Kidney epithelial cell (primary cell): ENCODE measurements around the gene SLC25A48. TPM values are rescaled to one million over a fixed set of nuclear protein-coding genes. Genes with fewer than 3 reads are reported as not detected.

Source experiments
- DNase-seq: peaks from one replicate; pipeline ENCODE4 v3.0.0-alpha.2; 2010; ENCODE audit warnings: low read depth
- H3K27me3 ChIP-seq: 2 replicates; pipeline ENCODE4 v1.6.0; 2011; ENCODE audit warnings: low read length; ENCODE audit not compliant: control insufficient read depth, insufficient read depth
- H3K36me3 ChIP-seq: 2 replicates; pipeline ENCODE4 v1.5.1; 2011; ENCODE audit warnings: low read length; ENCODE audit not compliant: control insufficient read depth, insufficient read depth
- H3K4me3 ChIP-seq: 2 replicates; pipeline ENCODE4 v1.5.1; 2011; ENCODE audit warnings: low read depth, mild to moderate bottlenecking, control low read depth, low read length
- total RNA-seq: library from RNA; depleted of rRNA; stranded (reverse); fragments of >200 nt; gene quantifications from 2 replicates; pipeline ENCODE4 v1.2.3, GENCODE V29; 2015
- TF ChIP-seq, protein P1 (sequence below): IDR thresholded peaks from 2 replicates; pipeline ENCODE4 v1.5.1; 2011; ENCODE audit warnings: mild to moderate bottlenecking, moderate library complexity, low read length, control low read depth, inconsistent platforms; ENCODE audit not compliant: insufficient read depth, poor library complexity, severe bottlenecking

Gene SLC25A48
- total RNA-seq, 1 donor from 2014 or later, result not detected

GRCh38 chr5:135862744-135863143, 28.3 kb downstream of the SLC25A48 start:
- no peak for DNase-seq
- TF ChIP-seq, protein P1, sequence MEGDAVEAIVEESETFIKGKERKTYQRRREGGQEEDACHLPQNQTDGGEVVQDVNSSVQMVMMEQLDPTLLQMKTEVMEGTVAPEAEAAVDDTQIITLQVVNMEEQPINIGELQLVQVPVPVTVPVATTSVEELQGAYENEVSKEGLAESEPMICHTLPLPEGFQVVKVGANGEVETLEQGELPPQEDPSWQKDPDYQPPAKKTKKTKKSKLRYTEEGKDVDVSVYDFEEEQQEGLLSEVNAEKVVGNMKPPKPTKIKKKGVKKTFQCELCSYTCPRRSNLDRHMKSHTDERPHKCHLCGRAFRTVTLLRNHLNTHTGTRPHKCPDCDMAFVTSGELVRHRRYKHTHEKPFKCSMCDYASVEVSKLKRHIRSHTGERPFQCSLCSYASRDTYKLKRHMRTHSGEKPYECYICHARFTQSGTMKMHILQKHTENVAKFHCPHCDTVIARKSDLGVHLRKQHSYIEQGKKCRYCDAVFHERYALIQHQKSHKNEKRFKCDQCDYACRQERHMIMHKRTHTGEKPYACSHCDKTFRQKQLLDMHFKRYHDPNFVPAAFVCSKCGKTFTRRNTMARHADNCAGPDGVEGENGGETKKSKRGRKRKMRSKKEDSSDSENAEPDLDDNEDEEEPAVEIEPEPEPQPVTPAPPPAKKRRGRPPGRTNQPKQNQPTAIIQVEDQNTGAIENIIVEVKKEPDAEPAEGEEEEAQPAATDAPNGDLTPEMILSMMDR, result no peak
- no peaks in the 10 kb centered on the region for H3K36me3 ChIP-seq
- H3K27me3 ChIP-seq, result peaks cover 2% of the 10 kb centered on the region
- no peak overlapping the region for H3K4me3 ChIP-seq

GRCh38 chr5:135864503-135865435, 30.3 kb downstream of the SLC25A48 start:
- peaks cover 3% of the 10 kb centered on the region for H3K27me3 ChIP-seq
- TF ChIP-seq, protein P1, result no peak
- no peak overlapping the region for H3K4me3 ChIP-seq
- no peaks in the 10 kb centered on the region for H3K36me3 ChIP-seq
- no peak for DNase-seq

GRCh38 chr5:135866016-135866415, 31.6 kb downstream of the SLC25A48 start:
- Histone ChIP-seq H3K4me3 (no peak overlapping the region), H3K27me3 (peaks cover 5% of the 10 kb centered on the region), H3K36me3 (no peaks in the 10 kb centered on the region)
- TF ChIP-seq, protein P1, result no peak
- no peak for DNase-seq

DNA sequence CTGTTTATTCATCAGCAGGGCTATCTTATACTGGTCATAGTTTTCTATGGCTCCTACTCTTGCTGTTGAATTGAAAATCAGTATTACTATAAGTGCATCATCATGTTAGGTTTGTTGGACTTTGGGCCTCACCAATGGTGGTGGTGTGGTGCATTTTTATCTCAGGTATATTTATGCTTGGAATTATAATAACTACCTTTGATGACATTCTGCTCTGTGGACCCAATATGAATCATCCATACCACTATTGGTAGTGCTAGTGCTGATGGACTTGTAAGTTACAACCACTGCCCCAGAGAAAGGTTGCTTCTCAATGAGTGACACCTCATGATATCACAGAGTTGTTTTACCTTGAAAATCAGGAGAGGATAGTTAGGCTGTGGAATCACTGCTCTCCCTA, 33.1 kb downstream of the SLC25A48 start:
- DNase-seq, result no peak
- Histone ChIP-seq H3K27me3 (peaks cover 5% of the 10 kb centered on the region), H3K36me3 (no peaks in the 10 kb centered on the region), H3K4me3 (no peak overlapping the region)
- TF ChIP-seq, protein P1, result no peak

DNA sequence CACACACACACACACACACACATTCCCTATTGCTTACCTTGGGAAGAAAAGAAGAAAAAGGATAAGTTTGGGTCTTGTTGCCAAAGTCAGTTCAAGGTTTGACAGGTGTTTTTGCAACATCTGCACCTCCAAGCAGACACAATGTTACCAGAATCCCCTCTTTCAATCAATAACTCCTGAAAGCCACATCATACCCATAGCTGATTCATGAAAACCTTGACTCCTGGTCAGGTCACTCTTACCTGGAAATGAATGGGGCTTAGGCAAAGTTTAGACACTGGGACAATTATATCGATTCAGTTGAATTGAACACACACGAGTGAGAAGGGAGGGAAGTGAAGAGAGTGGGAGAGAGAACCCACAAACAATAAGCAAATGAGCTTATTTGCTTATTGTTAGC, 34.2 kb downstream of the SLC25A48 start:
- DNase-seq, result no peak
- TF ChIP-seq, protein P1, result no peak

GRCh38 chr5:135869276-135869675, 34.8 kb downstream of the SLC25A48 start:
- Histone ChIP-seq H3K36me3 (no peaks in the 10 kb centered on the region), H3K27me3 (peaks cover 7% of the 10 kb centered on the region), H3K4me3 (no peak overlapping the region)
- TF ChIP-seq, protein P1, result no peak
- no peak for DNase-seq

More for the DNA sequence above, 34.2 kb downstream of the SLC25A48 start:
- Histone ChIP-seq H3K27me3 (peaks cover 7% of the 10 kb centered on the region), H3K4me3 (no peak overlapping the region), H3K36me3 (no peaks in the 10 kb centered on the region)
